Colonic mucosa (tissue), 4 donors: ENCODE measurements around the gene COPS4. TPM values are rescaled to one million over a fixed set of nuclear protein-coding genes. Genes with fewer than 3 reads are reported as not detected.
"Not testable (repeated sequence)": the region's sequence is repeated elsewhere in the genome, so short reads cannot be mapped to it uniquely, and the experiment has no call there.

ENCODE experiments used
- DNase-seq: peaks from one replicate; pipeline ENCODE4 v3.0.0-alpha.2; 2020
- H3K27ac ChIP-seq: fragments of 200-600 bp; one replicate; pipeline ENCODE4 v1.8.0; 2021
- H3K27me3 ChIP-seq: fragments of 200-600 bp; one replicate; pipeline ENCODE4 v1.8.0; 2021
- H3K36me3 ChIP-seq: fragments of 200-600 bp; one replicate; pipeline ENCODE4 v1.8.0; 2021
- H3K4me1 ChIP-seq: fragments of 200-600 bp; one replicate; pipeline ENCODE4 v1.8.0; 2021; ENCODE audit warnings: mild to moderate bottlenecking
- H3K4me3 ChIP-seq: fragments of 200-600 bp; one replicate; pipeline ENCODE4 v1.8.0; 2021
- H3K9ac ChIP-seq, 2 donors: one replicate each; pipeline ENCODE4 v1.7.0; 2013; ENCODE audit warnings: control low read depth in 2 of 2, low read depth in 2 of 2, low read length in 2 of 2
- H3K9me3 ChIP-seq: fragments of 200-600 bp; one replicate; pipeline ENCODE4 v1.8.0; 2021
- CTCF ChIP-seq: fragments of 200-600 bp; IDR thresholded peaks from one replicate; pipeline ENCODE4 v1.8.0; 2022; ENCODE audit warnings: antibody characterized with exemption, mild to moderate bottlenecking
- intact Hi-C: fragments of 100-400 bp; cut with DNase I; formaldehyde crosslinking; loops from one replicate; pipeline ENCODE4 v1.14.1; 2022
- total RNA-seq, 2 donors: library from RNA; stranded (reverse); fragmentation: NEBNext Ultra II Directional in 1 of 2; extraction: Animal tissue kit (Norgen Biotek cat#: 25700) in 1 of 2; gene quantifications; one replicate each; pipeline ENCODE4 v1.2.1, GENCODE V29; 2021
- donor health status: healthy.
- donor health status: DM: no; HTN: no; CAD: no.
- donor health status: DM: no; HTN: no; CAD: no.

COPS4 gene
- total RNA-seq, 2 donors from 2014 or later, result 25.2 to 28.8 TPM

- DNase-seq, result no peak
- no peak for TF ChIP-seq CTCF
- no peak overlapping the region for H3K4me3 ChIP-seq
- intact Hi-C loops, result loop anchor here (5.0 kb wide), 2 partner anchors 122 to 642 kb away; partner anchors contain the start of genes HNRNPD and SEC31A
- no peaks in the 10 kb centered on the region for H3K27me3 ChIP-seq
- H3K27ac ChIP-seq, result no peak overlapping the region
- no peaks in the 10 kb centered on the region for H3K9me3 ChIP-seq
- H3K9ac ChIP-seq, result no peak overlapping the region
- no peaks in the 10 kb centered on the region for H3K36me3 ChIP-seq
- H3K4me1 ChIP-seq, result peaks cover 7% of the 10 kb centered on the region
These were observed 21.1 kb upstream of the COPS4 start for GRCh38 chr4:83013902-83014301.

- H3K9me3 ChIP-seq, result no peaks in the 10 kb centered on the region
- H3K36me3 ChIP-seq, result no peaks in the 10 kb centered on the region
- no peak overlapping the region for H3K27ac ChIP-seq
- intact Hi-C loops, result no loop called here
- H3K4me3 ChIP-seq, result no peak overlapping the region
- TF ChIP-seq CTCF, result no peak
- H3K9ac ChIP-seq, result no peak overlapping the region
- H3K4me1 ChIP-seq, result no peaks in the 10 kb centered on the region
- H3K27me3 ChIP-seq, result no peaks in the 10 kb centered on the region
- DNase-seq, result no peak
These were observed 15.0 kb upstream of the COPS4 start for GRCh38 chr4:83019794-83020494.

DNA sequence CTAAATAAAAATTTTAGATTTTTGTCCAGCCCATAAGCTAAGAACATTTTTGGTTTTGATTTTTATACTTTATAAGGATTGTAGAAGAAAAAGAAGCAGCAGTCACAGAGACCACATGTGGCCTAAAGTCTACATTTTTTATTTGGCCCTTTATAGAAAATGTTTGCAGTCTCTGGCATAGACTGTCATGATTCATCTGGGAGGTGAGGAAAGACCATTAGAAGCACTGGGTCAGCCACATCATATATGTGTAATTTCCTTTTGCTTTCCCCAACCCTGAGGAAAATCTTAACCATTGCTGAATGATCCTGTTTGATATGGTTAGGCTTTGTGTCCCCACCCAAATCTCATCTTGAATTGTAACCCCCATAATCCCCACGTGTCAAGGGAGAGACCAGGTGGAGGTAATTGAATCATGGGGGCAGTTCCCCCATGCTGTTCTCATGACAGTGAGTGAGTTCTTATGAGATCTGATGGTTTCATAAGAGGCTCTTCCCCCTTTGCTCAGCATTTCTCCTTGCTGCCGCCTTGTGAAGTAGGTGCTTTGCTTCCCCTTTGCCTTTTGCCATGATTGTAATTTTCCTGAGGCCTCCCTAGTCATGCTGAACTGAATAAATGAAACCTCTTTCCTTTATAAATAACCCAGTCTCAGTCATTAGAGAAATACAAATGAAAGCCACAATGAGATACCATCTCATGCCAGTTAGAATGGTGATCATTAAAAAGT is 12.1 kb upstream of the COPS4 start:
- Histone ChIP-seq H3K36me3 (no peaks in the 10 kb centered on the region), H3K27ac (no peak overlapping the region), H3K9ac (no peak overlapping the region), H3K4me3 (no peak overlapping the region), H3K9me3 (no peaks in the 10 kb centered on the region), H3K4me1 (no peaks in the 10 kb centered on the region), H3K27me3 (no peaks in the 10 kb centered on the region)
- intact Hi-C loops, result no loop called here
- TF ChIP-seq CTCF, result no peak
- no peak for DNase-seq

DNA sequence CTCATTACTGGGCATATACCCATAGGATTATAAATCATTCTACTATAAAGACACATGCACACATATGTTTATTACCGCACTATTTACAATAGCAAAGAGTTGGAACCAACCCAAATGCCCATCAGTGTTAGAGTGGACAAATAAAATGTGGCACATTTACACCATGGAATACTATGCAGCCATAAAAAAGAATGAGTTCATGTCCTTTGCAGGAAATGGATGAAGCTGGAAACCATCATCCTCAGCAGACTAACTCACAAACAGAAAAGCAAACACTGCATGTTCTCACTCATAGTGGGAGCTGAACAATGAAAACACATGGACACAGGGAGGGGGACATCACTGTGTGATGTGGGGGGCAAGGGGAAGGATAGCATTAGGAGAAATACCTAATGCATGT is 11.4 kb upstream of the COPS4 start:
- H3K9me3 ChIP-seq, H3K27me3 ChIP-seq, H3K4me3 ChIP-seq, H3K9ac ChIP-seq, intact Hi-C loops, H3K27ac ChIP-seq, H3K36me3 ChIP-seq, DNase-seq, H3K4me1 ChIP-seq: not testable (repeated sequence)

DNA sequence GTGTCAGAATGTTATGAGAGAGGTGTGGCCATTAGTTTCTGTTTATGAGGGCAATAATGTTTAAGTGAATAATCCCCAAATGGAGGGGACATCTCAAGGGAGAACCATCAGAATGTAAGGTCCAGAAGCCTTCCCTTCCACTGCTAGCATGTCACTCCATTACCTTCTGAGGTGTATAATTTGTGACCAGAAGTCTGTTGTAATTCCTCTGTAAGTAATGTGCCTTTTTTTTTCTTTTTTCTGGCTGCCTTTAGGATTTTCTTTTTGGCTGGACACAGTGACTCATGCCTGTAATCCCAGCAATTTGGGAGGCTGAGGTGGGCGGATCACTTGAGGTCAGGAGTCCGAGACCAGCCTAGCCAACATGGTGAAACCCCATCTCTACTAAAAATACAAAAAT is 10.8 kb upstream of the COPS4 start:
- H3K4me1 ChIP-seq, result no peaks in the 10 kb centered on the region
- H3K4me3 ChIP-seq, result no peak overlapping the region
- no peak overlapping the region for H3K27ac ChIP-seq
- no peaks in the 10 kb centered on the region for H3K36me3 ChIP-seq
- intact Hi-C loops, result no loop called here
- no peak overlapping the region for H3K9ac ChIP-seq
- no peak for DNase-seq
- no peaks in the 10 kb centered on the region for H3K27me3 ChIP-seq
- TF ChIP-seq CTCF, result no peak
- H3K9me3 ChIP-seq, result no peaks in the 10 kb centered on the region

- no peak for DNase-seq
- intact Hi-C loops, result no loop called here
These were observed 9.4 kb upstream of the COPS4 start for GRCh38 chr4:83025563-83025962.

More at GRCh38 chr4:83025563-83025962, 9.4 kb upstream of the COPS4 start:
- Histone ChIP-seq H3K4me1 (no peaks in the 10 kb centered on the region), H3K9me3 (no peaks in the 10 kb centered on the region), H3K9ac (no peak overlapping the region), H3K4me3 (no peak overlapping the region), H3K27me3 (no peaks in the 10 kb centered on the region), H3K36me3 (no peaks in the 10 kb centered on the region), H3K27ac (no peak overlapping the region)
- TF ChIP-seq CTCF, result no peak
